ENCODE data around the gene OBSCN.
A peak's percentile ranks its signal among the peaks of the same experiment; 100 is the strongest.

The OBSCN gene

GRCh38 chr1:228393268-228393701, 185.4 kb downstream of the OBSCN start:
- ATAC-seq = no peak

DNA sequence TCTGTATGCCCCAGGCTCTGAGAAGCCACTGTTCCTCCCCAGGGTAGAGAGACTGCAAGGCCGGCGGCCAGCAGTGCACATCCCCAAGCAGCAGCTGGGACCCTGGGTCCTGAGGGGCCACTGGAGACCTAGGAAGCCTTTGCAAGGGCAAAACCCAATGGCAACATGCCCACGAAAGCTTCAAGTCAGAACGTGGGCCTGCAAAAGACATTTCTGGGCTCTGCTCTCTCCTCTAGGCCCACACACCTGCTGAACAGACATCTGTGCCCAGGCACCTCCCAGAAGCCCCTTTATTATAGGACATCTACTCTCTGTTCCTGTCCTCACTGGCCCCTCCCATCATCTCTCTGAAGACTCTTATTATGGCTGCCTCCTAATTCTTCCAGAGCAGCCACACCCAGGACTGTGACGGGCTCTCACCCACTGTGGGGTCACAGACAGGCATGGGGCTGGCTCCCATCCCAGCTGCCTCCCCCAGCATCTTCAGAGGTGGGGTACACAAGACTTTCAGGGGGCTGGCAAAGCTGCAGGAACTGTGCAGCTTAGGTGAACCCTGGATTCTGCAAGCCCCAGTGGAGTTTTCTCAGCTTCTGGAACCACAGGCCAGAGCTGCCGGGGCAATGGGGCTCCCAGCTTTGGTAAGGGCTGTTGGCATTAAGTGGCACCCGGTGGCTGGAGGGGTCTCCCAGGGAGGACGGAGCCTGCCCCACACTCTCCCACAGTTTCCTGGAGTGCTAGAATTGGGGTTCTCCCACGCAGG, 186.1 kb downstream of the OBSCN start:
- ATAC-seq = no peak

DNA sequence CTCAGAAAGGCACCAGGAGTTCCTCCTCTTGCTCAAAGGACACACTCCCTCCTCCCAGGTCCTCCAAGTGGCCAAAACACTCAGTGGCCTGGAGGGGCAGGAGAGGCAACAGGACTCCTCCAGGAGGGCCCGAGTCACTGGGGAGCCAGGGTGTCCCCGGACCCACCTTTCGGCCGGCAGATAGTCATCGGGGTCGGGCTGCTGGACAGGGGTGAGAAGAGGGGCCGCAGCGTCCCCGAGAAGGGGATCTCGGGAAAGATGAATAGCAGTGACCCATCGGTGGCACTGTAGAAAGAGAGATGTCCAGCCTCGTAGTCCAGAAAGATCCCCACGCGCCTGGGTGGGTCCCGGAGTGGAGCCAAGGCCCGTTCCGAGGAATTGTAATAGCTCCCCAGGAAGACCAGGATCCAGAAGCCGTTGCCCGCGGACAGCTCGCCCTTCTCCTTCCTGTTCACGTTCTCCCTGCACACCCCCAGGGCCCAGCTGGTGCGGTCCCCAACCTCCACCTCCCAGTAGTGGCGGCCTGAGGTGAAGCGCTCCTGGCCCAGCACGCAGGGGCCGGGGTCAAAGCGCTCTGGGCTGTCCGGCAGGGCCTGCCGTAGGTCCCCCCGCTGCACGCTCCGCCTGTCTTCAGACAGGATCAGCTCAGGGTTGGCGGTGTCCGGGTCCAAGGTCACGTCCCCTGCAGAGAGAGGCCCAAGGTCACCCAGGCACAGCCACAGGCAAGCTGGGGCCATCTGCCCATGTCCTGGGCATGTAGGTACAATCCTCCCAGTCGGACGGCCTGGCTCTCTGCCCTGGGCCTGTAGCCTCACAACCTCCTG, 186.9 kb downstream of the OBSCN start:
- ATAC-seq = no peak

GRCh38 chr1:228396770-228397662, 189.2 kb downstream of the OBSCN start:
- no peak for ATAC-seq

GRCh38 chr1:228397966-228398365, 190.1 kb downstream of the OBSCN start:
- no peak for ATAC-seq

DNA sequence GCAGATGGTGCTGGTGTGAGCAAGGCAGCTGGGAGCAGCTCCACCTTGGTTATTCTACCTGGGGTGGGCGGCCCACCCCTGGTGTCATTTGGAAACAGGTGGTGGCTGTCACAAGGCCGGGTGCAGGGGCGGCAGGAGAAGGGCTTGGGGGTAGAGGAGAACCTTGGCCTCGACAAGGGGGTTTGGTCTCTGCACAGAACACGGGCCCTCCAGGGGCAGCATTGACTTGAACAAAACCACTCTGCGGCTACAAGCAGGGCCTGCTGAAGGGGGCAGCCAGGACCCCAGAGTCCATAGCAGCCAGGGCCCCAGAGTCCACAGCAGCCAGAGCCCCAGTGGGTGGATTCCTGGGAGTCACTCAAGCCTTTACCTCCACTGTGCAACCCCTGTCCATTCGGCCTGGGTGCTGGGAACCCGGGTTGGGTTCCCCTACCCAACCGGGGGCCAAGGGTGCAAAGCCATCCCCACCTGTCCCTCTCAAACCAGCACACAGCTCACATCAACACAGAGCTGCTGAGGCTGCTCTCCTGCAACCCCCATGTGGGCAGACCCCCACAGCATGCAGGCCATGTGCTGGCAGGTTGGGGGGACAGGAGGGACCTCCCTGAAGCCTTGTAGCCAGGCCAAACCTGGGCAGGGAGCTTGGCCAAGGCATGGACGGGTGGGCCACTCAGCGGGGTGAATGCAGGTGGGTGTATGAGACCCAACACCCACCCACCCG, 191.1 kb downstream of the OBSCN start:
- no peak for ATAC-seq

DNA sequence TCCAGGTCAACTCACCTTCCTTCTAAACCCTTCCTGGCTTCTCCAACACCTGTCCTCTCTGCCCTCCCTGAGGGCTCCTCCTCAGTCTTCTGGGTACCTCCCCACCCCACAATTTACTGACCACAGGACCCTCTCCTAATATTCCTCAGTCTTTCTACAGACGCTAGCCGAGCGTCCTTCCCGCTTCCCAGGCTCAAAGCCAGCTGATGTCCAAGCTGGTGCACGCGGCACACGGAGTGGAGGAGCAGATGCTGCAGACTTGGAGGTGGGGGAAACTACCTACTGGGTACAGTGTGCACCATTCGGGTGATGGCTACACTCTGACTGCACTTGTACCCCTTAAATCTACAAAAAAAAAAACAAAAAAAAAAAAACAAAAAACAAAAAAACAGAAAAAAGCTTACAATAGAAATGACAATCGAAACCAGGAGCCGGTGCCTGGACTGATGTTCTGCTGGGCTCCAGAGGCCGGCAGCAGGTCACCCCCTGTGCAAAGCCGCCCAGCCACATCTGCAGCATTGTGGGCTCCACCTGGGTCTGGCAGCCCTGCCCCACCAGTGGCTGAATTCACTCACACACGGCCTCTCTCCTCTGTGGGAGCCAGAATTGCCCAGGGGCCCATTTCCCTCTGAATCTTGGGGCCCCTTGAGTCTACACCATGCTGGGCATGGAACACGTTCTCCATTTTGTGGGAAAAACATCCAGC, 191.8 kb downstream of the OBSCN start:
- no peak for ATAC-seq

DNA sequence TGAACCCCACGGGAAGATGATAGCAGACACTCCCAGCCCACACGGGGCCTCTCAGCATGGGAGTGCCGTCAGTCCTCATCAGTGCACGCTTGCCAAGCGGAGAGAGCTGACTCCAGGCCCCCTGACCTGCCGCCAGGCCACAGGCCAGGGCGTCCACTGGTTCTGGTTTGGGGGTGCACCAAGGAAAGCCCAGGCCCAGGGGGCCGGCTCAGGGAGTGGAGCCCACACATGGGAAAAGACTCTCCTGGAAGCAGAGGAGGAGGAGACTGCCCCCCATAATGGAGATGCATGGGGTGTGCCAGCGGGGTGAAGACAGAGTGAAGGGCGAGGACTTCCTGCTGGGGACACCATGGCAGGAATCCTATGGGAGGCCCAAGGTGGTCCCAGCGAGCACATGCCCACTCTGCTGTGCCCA, 192.4 kb downstream of the OBSCN start:
- ATAC-seq = no peak

GRCh38 chr1:228400692-228401454, 193.0 kb downstream of the OBSCN start:
- ATAC-seq = no peak

- ATAC-seq = no peak
These were observed 194.2 kb downstream of the OBSCN start for GRCh38 chr1:228401782-228402640.

DNA sequence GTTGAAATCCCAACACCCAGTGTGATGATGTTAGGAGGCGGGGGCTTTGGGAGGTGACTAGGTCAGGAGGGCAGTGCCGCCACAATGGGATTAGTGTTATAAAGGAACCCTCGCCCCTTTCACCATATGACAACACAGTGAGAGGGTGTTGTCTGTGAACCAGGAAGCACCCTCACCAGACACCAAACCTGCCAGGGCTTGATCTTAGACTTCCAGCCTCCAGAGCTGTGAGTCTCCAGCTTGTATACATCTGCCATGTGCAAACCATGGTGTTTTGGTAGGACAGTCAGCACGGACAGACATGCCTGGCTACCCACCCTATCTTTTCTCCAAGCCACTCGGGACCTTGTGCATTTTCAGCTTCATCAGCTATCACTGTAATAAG, 194.8 kb downstream of the OBSCN start:
- ATAC-seq = no peak

DNA sequence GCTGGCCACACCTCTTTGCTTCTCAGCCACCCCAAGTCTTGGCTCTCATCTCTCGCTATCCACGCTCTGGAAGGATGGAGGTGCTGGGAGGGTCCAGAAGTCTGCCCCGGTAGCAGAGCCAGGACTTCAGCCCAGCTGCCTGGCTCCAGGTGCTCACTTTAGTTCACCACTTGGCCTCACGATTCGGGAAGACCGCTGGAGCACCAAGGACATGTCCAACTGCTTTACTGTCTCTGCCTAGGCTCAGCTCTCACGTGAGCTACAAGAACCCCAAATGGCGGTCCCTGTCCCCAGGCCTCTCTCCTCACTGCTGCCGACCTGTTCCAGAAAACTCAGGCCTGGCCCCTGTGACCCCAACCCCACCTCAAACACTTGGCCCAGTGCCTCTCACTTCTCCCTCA, 195.4 kb downstream of the OBSCN start:
- ATAC-seq = no peak

GRCh38 chr1:228404107-228404720, 196.4 kb downstream of the OBSCN start:
- no peak for ATAC-seq

- no peak for ATAC-seq
These were observed 197.5 kb downstream of the OBSCN start for GRCh38 chr1:228405200-228405978.

DNA sequence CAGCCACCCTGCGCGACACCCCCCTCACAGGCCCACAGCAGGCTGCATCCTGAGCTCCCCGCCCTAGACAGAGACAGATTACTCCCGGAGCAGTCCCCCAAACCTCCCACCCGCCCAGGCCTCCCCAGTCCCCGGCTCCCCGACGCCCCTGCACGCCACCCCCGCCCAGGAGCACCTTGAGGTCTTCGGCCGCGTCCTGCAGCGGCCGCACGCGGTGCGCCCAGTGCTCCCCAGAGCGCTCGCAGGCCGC, 198.1 kb downstream of the OBSCN start:
- no peak for ATAC-seq

- peak in 1 of 2 donors; percentile 53 for ATAC-seq
These were observed 199.5 kb downstream of the OBSCN start for GRCh38 chr1:228407106-228408040.

- ATAC-seq = no peak
These were observed 200.4 kb downstream of the OBSCN start for GRCh38 chr1:228408041-228408868.
